HL-60 (cell line): Measurements from ENCODE around the gene ERC2.

Experiments used
- DNase-seq, 2 experiments: peaks; one replicate each; pipeline ENCODE4 v3.0.0-alpha.2; 2010 to 2020; ENCODE audit warnings: low read depth in 1 of 2, low spot score in 1 of 2
- H3K27ac ChIP-seq: fragments of 250-450 bp; sonication (Bioruptor Pico); replicated peaks from 2 replicates; pipeline ENCODE4 v1.5.1; 2020; ENCODE audit warnings: mild to moderate bottlenecking, moderate library complexity
- H3K27me3 ChIP-seq: fragments of 250-450 bp; sonication (Bioruptor Pico); 2 replicates; pipeline ENCODE4 v1.5.1; 2021; ENCODE audit warnings: mild to moderate bottlenecking, moderate library complexity; ENCODE audit not compliant: insufficient read depth, poor library complexity, severe bottlenecking
- H3K4me3 ChIP-seq: replicated peaks from 2 replicates; pipeline ENCODE4 v1.5.1; 2011; ENCODE audit warnings: mild to moderate bottlenecking, control low read depth, low read length; ENCODE audit not compliant: insufficient read depth
- GABPA ChIP-seq: IDR thresholded peaks from 2 replicates; pipeline ENCODE4 v1.6.1; 2012; ENCODE audit warnings: low read depth
- POLR2AphosphoS5 ChIP-seq: IDR thresholded peaks from 2 replicates; pipeline ENCODE4 v1.6.1; 2012; ENCODE audit warnings: low read depth
- SPI1 ChIP-seq: IDR thresholded peaks from 2 replicates; pipeline ENCODE4 v1.6.1; 2012; ENCODE audit warnings: low read depth, mild to moderate bottlenecking, borderline replicate concordance
- TF ChIP-seq, protein P1 (sequence below): IDR thresholded peaks from 2 replicates; pipeline ENCODE4 v1.6.1; 2012; ENCODE audit warnings: low read depth; ENCODE audit not compliant: insufficient replicate concordance
- TF ChIP-seq, protein P2 (sequence below): IDR thresholded peaks from one replicate; pipeline ENCODE4 v1.5.1; 2011; ENCODE audit warnings: low read length, control low read depth, inconsistent platforms; ENCODE audit not compliant: insufficient read depth

Gene ERC2

DNA sequence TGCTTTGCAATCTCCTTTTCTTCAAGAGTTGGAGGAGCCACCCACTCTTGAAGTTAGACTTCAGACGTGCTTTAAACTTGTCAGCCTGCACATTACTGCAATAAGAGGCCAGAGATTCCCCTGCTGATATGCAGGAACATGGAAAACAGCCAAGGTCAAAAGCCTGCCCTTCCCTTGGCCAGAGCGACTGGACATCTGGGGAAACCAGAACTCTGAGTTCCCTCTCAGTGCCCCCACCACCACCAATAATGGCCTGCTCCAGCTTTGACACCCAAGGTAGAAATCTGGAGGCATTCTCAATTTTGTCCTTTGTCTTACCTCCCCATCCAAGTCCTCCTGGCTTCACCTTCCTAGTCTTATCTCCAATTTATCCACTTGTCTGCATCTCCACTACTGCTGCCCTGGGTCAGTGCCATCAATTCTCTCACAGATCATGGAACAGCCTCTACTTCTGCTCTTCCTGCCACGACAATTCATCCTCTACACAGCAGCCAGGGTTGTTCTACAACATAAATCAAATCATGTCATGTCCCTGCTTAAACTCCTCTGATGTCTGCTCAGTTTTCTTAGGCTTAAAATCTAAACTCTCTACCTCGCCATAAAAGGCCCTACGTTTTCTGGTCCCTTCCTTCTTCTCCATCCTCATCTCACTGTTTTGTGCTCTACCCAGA is 789.6 kb downstream of the ERC2 start:
- Histone ChIP-seq H3K27me3 (peaks cover 2% of the 10 kb centered on the region), H3K4me3 (no peak overlapping the region), H3K27ac (no peak overlapping the region)
- TF ChIP-seq, protein P1, sequence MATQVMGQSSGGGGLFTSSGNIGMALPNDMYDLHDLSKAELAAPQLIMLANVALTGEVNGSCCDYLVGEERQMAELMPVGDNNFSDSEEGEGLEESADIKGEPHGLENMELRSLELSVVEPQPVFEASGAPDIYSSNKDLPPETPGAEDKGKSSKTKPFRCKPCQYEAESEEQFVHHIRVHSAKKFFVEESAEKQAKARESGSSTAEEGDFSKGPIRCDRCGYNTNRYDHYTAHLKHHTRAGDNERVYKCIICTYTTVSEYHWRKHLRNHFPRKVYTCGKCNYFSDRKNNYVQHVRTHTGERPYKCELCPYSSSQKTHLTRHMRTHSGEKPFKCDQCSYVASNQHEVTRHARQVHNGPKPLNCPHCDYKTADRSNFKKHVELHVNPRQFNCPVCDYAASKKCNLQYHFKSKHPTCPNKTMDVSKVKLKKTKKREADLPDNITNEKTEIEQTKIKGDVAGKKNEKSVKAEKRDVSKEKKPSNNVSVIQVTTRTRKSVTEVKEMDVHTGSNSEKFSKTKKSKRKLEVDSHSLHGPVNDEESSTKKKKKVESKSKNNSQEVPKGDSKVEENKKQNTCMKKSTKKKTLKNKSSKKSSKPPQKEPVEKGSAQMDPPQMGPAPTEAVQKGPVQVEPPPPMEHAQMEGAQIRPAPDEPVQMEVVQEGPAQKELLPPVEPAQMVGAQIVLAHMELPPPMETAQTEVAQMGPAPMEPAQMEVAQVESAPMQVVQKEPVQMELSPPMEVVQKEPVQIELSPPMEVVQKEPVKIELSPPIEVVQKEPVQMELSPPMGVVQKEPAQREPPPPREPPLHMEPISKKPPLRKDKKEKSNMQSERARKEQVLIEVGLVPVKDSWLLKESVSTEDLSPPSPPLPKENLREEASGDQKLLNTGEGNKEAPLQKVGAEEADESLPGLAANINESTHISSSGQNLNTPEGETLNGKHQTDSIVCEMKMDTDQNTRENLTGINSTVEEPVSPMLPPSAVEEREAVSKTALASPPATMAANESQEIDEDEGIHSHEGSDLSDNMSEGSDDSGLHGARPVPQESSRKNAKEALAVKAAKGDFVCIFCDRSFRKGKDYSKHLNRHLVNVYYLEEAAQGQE, result no peak
- no peak for TF ChIP-seq POLR2AphosphoS5
- no peak for TF ChIP-seq GABPA
- TF ChIP-seq, protein P2, sequence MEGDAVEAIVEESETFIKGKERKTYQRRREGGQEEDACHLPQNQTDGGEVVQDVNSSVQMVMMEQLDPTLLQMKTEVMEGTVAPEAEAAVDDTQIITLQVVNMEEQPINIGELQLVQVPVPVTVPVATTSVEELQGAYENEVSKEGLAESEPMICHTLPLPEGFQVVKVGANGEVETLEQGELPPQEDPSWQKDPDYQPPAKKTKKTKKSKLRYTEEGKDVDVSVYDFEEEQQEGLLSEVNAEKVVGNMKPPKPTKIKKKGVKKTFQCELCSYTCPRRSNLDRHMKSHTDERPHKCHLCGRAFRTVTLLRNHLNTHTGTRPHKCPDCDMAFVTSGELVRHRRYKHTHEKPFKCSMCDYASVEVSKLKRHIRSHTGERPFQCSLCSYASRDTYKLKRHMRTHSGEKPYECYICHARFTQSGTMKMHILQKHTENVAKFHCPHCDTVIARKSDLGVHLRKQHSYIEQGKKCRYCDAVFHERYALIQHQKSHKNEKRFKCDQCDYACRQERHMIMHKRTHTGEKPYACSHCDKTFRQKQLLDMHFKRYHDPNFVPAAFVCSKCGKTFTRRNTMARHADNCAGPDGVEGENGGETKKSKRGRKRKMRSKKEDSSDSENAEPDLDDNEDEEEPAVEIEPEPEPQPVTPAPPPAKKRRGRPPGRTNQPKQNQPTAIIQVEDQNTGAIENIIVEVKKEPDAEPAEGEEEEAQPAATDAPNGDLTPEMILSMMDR, result no peak
- TF ChIP-seq SPI1, result no peak
- DNase-seq, result no peak

DNA sequence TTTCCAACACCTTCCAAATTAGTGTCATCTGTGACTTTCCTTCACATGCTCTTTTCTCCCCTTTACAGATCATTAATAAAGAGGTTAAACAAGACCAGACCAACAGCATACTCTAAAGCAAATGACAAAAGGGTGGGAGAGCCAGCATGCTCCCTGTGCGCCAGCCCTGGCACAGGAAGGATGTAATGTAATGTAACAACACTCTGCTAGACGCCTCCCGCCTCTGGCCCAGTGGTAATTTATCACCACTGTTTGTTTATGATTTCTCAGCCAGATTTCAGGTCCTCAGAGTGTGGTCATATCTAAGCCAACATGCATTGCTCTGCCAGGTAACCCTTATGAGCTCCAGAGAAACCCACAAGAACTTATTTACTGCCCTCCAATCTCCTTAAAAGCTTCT is 791.6 kb downstream of the ERC2 start:
- no peak overlapping the region for H3K4me3 ChIP-seq
- no peak for DNase-seq
- no peak for TF ChIP-seq SPI1
- TF ChIP-seq, protein P2, result no peak
- no peak for TF ChIP-seq GABPA
- TF ChIP-seq, protein P1, result no peak
- no peak for TF ChIP-seq POLR2AphosphoS5
- no peaks in the 10 kb centered on the region for H3K27me3 ChIP-seq
- H3K27ac ChIP-seq, result no peak overlapping the region

DNA sequence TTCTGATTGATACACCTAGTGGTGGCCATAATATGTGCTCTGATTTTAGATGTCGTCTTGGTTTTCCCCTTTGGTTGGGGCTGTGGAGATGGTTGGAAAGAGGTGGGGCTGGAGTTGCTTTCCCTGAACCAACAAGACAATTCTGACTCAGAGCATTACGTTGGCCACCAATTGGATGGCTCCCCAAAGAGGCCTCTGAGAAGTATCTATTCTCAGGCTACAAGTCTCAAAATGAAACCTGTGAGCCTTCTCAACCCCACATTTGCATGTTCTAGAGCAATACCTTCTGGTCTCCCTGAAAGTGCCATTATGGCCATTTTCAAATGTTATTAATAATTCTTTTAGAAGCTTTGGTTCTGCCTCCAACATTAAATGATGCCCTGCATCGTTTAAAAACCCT is 792.8 kb downstream of the ERC2 start:
- DNase-seq, result no peak
- TF ChIP-seq, protein P2, result no peak
- TF ChIP-seq GABPA (no peak), SPI1 (no peak), POLR2AphosphoS5 (no peak)
- TF ChIP-seq, protein P1, result no peak
- H3K27ac ChIP-seq, result no peak overlapping the region
- H3K4me3 ChIP-seq, result no peak overlapping the region
- H3K27me3 ChIP-seq, result no peaks in the 10 kb centered on the region
